GM18511 (cell line): ENCODE measurements around the gene ARHGAP21.

Experiments
- ATAC-seq: cut with Tn5 transposase; IDR thresholded peaks from one replicate; pipeline ENCODE4 v1.9.1; 2021; ENCODE audit warnings: mild to moderate bottlenecking, moderate library complexity; ENCODE audit not compliant: unreplicated experiment

Gene ARHGAP21

DNA sequence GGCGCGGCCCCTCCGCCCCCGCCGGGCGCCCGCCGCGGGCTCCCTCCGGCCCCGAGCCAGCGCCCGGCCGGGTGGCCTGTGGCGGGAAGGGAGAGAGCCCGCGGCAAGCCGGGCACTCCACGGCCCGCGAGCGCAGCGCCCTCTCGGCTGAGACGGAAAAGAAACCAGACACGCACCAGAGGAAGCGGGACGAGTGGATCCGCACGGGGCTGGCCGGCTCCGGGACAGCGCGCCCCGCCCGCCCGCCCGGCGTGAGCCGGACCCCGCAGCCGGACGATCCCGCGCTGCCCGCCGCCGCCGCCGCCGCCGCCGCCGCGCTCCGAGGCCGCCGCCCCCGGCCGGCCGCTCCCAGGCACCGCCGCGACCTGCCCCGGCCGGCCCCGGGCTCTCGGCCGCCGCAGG lies 300 bp downstream of the ARHGAP21 start:
- ATAC-seq: peak; percentile 14

DNA sequence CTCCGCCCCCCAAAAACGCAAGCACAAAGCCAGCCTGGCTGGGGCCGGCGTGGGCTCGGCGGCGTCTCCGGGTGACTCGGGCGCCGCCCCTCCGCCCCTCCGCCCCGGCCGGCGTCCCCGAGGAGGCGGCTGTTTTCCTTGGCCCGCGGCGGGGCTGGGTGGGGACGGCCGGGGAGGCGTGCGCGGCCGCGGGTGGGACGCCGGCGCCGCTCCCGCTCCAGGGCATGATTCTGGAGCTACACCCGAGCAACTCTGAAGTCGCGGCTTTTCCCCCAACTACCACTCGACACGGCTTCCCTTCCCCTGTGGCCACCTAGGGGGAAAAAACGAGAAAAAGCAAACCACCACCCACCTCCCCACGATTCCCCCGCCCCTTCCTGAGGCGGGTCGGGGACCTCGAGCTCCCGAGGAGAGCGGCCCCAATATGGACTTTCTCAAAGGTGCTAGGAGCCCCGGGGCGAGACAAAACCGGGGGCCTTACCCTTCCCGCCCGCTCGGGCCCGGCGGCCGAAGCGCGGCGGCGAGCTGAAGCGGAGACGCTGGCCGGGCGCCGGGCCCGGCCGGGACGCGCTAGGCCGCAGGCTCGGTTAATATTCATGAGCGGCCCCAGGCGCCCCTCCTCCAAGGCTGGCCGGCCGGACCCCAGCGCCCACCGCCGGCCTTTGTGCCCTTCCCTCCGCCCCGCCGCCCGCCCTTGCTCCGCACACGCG lies 856 bp downstream of the ARHGAP21 start:
- peak; percentile 35 for ATAC-seq

DNA sequence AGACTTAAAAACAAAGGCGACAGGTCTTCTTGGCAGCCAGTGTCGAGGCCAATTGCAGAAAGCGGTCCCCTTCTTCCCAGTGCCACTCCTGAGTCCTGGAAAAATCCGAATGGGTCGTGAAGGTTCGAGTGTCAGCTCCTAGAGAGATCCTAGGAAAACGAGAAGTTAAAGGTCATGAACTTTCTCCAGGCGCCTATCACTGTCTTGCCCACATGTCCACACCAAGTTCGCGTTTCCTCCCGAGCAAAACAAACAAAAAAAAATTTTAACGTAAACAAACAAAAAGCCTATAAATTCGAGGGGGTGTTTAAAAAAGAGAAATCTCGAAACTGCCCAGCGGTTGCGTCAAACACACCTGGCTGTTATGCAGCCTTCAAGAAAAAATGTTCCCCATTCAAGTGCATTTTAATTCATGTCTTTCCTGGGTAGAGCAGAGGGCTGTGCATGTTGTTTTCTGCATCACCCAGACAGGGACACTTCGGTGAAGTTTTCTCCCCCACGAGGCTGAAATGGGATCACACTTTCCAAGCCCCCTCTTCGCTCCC lies 1.5 kb downstream of the ARHGAP21 start:
- peak; percentile 0 for ATAC-seq

DNA sequence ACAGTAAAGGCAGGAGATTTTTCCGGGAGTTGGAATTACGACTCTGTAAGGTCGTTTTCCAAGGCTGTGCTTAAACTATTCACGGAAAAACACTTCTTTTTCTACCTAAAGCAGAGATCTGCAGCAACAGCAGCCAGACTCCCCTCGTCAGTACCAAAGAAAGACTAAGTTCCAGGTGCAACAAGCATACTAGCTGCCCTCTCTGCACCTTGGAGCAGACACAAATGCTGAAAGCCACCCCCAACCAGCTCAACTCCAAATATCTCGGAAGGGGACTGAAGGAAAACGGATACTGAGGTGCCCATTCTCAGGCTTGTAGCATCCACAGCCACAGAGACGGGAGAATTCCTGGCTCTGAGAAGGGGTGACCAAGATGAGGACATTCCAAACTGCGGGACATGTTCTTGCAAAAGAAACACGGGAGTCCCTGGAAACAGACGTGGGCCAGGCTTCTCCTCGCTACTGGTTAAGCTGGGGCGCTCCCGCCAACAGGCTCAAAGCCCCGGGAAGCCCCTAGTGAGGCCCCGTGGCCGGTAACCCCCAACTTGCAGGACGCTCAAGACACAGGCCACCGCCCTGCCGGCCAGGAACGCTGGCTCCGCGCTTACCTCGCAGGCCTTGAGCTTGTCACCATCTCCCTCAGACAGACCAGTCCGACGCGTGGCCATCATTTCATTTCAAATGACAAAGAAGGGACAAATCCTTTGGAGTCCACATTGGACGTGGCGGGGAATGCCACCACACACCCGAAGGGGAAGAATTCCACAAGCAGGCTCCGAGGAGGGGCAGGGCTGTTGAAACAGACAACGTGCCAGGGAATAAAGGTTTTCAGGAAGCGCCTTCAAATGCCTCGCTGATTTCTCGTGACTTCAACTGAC lies 2.2 kb downstream of the ARHGAP21 start:
- no peak for ATAC-seq

DNA sequence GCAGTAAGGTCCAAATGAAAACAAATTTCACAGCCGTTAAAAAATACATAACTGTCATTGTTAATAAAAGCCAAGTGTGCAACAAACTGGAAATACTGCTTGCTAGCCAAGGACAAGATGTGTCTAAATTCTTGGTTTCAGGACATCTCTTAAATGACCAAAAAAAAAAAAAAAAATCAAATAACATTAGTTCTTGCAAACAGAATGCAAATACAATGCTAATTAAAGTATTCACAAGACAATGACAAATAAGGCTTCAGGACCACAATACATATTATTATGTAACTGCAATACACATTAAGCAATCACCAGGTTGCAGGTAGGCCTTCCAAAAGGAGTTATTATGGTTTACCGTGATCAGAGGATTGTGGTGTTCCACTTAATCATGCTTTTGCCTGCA lies 3.6 kb downstream of the ARHGAP21 start:
- no peak for ATAC-seq

DNA sequence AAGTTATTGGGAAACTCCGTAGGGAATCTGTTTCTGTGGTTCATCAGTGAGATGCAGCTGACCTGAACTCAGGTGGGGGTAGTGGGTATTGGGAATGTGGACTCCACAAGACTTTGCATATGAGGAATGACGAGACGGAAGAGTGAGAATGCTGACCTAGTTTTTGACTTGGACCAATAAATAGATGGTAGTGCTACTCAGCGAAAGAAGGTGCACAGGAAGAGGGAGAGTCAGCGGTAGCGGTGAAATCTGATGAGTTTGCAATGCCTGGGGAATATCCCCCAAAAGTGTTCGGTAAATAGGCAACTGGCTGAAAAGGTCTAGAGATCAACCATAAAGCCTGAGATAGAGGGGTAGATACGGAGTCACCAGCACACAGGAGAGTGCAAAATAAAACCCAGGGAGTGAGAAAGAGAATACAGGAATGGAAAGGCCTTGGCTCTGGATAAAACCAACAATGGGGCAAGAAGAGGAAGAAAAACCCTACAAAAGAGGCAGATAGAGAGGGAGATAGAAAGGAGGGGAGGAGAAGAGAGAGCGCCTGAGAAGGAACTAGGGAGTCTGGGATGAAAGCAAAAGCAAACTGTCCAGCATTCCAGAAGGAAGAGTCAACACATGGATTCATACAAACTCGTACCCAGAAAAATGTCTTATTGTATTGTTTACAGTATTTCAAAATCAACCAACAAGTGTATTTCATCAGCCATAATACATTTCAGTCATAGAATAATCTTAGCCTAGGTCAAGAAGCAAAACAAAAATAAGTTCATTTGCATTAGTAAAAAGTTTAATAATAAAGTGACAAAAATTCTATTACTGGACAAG lies 5.4 kb downstream of the ARHGAP21 start:
- ATAC-seq: no peak

DNA sequence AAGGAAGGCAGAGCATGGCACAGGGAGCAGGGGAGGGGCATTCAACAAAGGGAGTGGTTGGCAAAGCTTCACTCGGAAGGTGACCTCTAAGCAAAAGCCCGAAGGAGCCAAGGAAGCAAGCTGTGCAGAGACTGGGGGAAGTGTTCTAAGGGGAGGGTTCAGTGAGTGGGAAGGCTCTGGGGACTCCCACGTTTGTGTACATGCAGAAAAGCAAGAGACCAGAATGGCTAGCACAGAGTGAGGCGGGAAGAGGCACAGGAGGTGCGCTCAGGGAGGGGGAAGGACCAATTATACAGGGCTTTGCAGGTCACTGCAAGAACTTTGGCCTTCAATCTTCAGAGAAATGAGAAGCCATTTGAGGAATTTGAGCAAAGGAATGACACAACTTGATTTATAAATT lies 7.4 kb downstream of the ARHGAP21 start:
- ATAC-seq: no peak

DNA sequence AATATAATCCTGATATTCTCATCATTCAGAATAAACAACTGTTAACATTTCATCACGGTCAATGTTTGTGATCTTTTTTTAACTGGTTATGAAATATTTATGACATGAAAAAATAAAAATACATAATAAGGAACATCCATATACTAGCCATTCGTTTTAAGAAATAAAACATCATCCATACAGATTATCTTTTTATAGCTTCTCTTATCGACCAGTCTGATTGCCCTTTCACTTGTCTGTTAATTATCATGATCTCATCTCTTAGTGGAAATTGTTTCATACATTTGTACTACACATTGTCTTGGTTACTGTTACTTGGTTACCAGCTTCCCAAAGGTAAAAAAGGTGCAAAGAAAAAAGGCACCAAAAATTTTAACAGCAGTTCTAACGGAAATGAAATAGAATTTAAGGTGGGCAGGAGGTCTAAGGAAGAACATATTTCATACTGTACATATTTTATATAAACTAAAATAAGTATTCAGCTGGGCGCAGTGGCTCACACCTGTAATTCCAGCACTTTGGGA lies 8.4 kb downstream of the ARHGAP21 start:
- ATAC-seq: no peak

DNA sequence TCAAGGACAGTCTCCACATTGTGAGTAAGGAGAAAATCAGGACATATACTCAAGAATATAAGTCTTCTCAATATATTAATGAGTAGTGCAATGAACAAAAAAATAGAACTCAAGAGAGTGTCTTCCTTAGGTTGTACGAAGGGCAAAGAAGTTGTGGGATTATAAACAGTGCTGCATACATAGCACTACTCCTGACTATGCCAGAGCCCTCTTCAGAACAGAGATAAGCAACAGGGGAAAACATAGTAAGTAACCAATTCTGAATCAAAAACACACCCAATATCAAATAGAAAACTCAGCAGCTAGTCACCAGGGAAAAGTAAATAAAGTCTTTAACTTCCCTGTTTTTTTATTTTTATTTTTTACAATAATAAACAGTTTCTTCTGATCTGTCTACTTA lies 10.6 kb downstream of the ARHGAP21 start:
- no peak for ATAC-seq

DNA sequence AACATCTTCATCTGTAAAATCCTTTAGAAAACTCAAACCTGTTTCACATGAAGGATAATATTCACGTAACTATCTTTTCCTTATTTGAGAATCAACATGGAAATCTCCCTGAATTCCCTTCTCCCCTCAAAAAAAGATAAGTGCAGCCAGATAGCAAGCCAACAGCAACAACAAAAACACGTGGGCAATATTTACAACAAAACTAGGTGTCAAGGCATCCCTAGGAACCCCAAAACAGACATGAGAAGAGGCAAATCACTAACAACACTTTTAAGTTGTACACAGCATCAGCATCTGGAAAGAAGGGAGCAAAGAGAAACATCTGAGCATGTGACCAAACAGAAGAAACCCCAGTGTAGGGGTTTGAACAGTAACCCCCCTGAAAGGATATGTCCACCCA lies 12.2 kb downstream of the ARHGAP21 start:
- no peak for ATAC-seq

DNA sequence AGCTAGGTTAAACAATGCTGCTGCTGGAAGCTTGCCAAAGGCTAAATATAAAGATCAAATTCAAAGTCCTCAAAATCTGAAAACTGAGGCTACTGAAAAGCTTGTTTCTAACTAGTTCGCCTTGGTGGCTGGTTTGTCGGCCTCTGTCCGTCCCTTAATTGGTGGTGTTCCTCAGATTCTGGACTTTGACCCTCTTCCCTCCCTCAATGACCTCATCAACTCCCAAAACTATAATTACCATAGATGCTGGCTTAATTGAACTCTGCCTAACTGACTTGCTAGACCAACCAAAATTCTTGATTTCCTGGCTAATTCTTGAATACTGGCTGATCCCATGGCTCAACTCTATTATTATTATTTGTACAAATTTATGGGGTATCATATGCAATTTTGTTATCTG lies 15.6 kb downstream of the ARHGAP21 start:
- ATAC-seq: no peak

DNA sequence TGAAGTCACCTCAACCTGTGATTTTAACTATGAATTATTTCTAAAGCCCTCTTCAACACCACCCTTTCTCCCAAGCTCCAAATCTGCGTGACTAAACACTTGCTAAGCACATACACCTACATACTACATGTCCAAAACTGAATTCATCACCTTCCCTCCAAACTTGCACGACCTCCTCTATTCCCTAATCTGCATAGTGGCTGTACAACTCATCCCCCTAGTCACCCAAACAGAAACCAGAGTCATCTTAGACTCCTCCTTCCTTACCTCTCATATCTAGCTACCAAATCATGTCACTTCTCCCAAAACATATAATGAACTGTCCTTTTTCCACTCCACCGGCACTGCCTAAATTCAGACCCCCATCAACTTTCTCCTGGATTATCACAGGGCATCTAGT lies 16.2 kb downstream of the ARHGAP21 start:
- ATAC-seq: peak; percentile 81

DNA sequence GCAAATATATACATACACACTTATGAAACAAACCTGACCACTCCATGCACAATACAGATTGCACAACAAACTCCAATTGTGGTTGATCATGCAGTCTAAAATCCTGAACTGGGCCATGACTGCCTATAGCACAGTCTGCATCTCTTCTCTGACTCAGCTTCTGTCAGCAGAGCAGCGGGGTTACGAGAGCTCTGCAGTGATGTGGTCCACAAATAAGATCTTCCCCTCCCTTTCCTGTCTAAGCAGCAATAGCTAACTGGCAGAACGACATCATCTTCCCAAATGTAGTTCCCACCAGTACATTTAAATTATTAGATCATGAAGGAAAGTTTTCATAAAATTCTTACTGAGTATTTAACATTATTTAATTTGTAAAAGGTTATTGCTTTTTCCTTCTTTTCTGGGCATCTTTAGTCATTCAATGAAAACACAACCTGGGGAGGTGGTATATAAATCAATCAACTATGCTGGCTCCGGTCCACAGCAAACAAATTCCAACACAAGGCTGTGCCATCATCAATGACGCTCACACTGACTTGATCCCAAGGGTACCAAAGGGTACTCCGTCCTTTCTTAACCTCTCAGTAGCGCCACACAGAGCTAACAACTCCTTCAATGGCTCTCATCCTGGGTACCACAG lies 17.1 kb downstream of the ARHGAP21 start:
- peak; percentile 51 for ATAC-seq

DNA sequence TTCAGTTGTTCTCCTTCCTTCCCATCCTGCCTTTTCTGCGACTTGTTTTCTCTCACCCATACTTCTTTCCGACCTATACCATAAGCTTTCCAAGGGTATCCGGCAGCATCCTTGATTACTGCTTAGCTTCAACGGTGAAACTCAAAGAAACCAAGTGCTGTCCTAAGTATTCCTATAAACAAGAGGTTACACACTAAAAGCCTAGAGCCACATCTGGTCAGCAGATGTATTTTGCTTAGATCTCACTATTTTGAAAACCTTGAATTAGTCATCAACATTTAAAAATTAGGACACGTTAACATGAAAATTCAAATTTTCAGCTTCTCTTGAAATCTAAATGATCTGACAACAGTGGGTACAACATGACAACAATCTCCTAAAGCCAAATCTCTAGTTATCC lies 20.0 kb downstream of the ARHGAP21 start:
- ATAC-seq: no peak

DNA sequence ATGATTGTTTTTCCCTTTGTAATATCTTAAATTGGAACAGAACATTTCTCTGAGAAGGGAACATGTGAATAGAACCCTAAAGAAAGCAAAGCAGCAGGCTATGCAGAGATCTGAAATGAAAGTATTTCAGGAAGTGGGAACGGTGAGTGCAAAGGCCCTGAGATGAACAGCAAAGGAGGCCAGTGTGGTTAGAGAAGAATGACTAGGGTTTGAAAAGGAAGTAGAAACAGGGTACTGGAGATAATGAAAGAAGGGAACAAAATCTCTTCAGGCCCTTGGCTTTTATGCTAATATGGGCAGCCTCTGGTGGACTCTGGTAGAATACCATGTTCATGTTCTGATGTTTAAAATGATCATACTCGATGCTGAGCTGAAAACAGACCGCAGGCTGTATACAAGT lies 22.2 kb downstream of the ARHGAP21 start:
- ATAC-seq: peak; percentile 91

DNA sequence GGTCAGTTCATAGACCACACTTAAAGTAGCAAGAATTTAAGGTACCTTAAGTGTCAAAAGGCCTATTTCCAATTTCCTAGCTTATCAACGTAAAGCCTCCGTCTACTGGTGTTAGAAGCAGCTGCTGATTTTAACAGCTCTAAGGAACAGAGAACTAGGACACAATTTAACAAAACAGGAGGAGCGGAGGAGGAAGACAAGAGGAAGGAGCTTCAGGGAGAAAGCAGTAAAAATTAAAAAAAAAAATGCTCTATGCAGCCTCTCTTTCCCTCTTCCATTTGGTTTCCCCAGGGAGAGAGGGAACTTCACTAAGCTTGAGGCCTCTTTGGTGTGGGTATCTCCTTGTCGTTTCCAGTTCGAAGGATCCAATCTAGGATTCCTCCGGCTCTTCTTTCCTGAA lies 22.7 kb downstream of the ARHGAP21 start:
- ATAC-seq: no peak

DNA sequence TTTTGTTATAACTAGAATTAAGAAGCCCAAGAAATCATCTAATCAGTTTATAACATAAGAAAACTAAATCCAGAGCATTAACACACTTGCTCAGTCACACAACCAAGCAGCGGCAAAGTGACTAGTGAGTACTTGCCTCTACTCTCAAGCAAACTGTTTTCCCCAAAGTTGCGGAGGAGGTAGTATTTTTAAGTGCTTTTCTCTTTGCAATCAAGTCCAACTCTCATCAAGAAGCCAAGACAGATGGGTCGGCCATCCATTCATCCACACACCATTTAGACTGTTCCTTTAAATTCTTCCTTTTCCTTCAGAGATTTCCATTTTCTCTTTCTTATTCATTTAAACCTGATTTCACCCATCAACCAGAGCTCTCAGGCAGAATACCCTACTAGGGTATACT lies 25.4 kb downstream of the ARHGAP21 start:
- no peak for ATAC-seq

DNA sequence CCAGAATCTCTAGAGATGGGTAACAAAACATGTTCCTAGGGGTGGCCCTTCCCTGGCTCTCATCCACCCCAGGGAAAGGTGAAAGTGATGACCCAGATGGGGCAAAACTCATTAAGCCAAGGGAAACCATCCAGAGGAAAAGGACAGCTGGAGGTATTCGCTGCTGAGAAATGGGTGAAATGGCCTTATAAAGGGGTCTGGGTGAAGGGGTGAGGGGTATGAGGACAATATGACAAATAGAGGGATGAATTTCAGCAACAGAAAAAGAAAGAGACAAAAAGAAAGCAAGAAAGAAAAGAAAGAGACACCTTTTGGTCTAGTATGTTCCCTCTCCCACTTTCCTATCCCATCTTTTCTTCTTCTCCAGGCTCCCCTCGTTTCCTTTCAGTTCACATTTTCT lies 26.6 kb downstream of the ARHGAP21 start:
- no peak for ATAC-seq

DNA sequence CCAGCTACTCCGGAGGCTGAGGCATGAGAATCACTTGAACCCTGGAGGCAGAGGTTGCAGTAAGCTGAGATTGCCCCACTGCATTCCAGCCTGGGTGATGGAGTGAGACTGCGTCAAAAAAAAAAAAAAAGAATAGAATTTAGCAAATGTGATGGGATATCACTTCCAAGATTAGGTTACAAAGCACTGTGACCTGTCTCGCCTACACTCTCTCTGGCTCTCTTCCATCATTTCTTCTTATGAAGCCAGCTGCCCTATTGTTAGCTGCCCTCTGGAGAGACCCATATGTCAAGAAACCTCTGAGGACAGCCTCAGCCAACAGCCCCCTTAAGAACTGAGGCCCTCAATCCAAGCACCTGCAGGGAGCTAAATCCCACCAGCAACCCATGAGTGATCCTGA lies 28.2 kb downstream of the ARHGAP21 start:
- no peak for ATAC-seq

DNA sequence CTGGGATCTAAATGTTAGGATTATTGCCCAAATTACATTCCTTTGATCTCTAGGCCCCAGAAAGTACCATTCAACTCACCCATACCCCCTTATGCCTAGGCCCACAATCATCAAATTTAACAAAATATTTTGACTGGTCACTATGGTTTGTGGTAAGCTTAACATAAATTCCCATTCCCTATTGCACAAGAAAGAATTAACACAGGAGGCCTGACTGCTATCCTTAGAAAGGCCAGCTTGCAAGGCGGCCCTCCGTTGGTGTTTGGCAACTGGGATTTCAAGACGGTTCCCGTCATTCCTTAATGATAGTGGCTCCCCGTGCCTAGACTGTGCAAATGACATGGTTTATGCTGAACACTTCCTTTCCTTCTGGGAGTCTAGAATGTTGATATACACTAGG lies 29.6 kb downstream of the ARHGAP21 start:
- no peak for ATAC-seq
